ENCODE results near the gene BFSP1.
A peak's percentile ranks its signal among the peaks of the same experiment; 100 is the strongest.

BFSP1 gene

DNA sequence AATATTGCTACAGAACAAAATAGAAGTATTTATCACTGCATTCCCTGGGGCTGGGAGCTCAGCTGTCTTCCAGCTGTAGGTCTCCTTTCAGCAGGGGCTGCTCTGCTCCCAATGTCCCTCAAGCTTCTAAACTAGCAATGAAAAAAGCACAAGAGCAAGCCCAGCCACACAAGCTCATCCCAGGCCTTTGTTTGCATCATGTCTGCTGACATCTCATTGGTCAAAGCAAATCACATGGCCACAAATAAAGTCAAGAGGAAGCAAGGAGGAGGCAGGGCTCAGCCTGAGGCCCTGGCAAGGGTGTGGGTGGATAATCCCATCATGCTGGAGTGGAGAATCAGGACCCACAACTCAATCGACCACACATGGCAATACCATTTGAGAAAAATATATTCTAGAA lies 2.2 kb upstream of the BFSP1 start:
- Histone ChIP-seq H3K4ac (ENCODE audit: low read depth in 1 of 2, low read length in 2 of 2) (no peak overlapping the region), H3K9ac (ENCODE audit: low read length) (no peak overlapping the region), H3K23ac (ENCODE audit: low read length in 2 of 2) (no peak overlapping the region), H3K27ac (ENCODE audit: low read length, poor library complexity, severe bottlenecking) (no peak overlapping the region), H4K91ac (ENCODE audit: low read length) (no peak overlapping the region), H4K8ac (ENCODE audit: low read length) (peak overlapping the region; percentile 73), H2AK5ac (ENCODE audit: low read length, severe bottlenecking) (no peak overlapping the region), H3K4me3 (ENCODE audit: insufficient read depth in 1 of 2, low read depth in 1 of 2, low read length in 2 of 2) (no peak overlapping the region), H3K14ac (ENCODE audit: low read length in 2 of 2) (no peak overlapping the region), H3K4me2 (ENCODE audit: low read length, poor library complexity, severe bottlenecking) (no peak overlapping the region), H3K79me1 (replicated peaks; ENCODE audit: low read length, poor library complexity, severe bottlenecking) (peaks cover 1% of the 10 kb centered on the region), H2BK15ac (ENCODE audit: low read depth, poor library complexity, severe bottlenecking) (no peak overlapping the region), H3K36me3 (ENCODE audit: control insufficient read depth in 1 of 2, insufficient read depth in 2 of 2, low read depth in 1 of 2, low read length in 2 of 2) (no peaks in the 10 kb centered on the region), H2AFZ (ENCODE audit: low read depth, low read length) (no peak overlapping the region), H3K4me1 (ENCODE audit: control insufficient read depth, insufficient read depth, low read depth, low read length) (peaks cover 11% of the 10 kb centered on the region), H3K18ac (ENCODE audit: low read depth in 1 of 2, low read length in 2 of 2) (peak overlapping the region in 1 of 2 experiments; percentile 34), H2BK12ac (ENCODE audit: low read length in 2 of 2) (no peak overlapping the region), H3K9me3 (ENCODE audit: control insufficient read depth, low read length) (no peaks in the 10 kb centered on the region), H2BK5ac (ENCODE audit: low read depth, low read length, poor library complexity, severe bottlenecking) (no peak overlapping the region), H3K27me3 (ENCODE audit: control insufficient read depth in 1 of 2, insufficient read depth in 1 of 2, low read length in 2 of 2) (no peaks in the 10 kb centered on the region), H2BK120ac (ENCODE audit: low read depth, low read length) (no peak overlapping the region)
- peak; percentile 70 for DNase-seq
- WGBS = 73% methylated on average over 1 of the region's 1 CpG

DNA sequence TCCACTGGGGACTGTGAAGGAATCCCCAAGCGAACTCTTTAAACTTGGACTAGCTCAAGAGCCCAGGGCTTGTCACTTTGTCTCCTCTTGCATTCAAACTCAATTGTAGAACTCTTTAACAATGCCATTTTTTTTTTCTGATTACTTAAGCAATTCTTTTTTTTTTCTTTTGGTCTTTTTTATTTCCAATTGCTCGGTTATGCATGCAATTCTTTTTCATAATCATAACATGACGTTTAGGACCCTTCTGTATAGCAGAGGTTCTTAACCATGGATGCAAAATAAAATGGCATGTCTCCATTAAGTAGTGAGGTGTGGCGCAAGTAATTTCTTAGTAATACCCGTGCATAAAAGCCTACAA lies 466 bp upstream of the BFSP1 start:
- Histone ChIP-seq H2AK5ac (ENCODE audit: low read length, severe bottlenecking) (no peak overlapping the region), H3K4me1 (ENCODE audit: control insufficient read depth, insufficient read depth, low read depth, low read length) (peaks cover 7% of the 10 kb centered on the region), H2AFZ (ENCODE audit: low read depth, low read length) (peak overlapping the region; percentile 65), H3K4ac (ENCODE audit: low read depth in 1 of 2, low read length in 2 of 2) (peak overlapping the region in 1 of 2 experiments; percentile 83), H3K36me3 (ENCODE audit: control insufficient read depth in 1 of 2, insufficient read depth in 2 of 2, low read depth in 1 of 2, low read length in 2 of 2) (no peaks in the 10 kb centered on the region), H3K9ac (ENCODE audit: low read length) (peak overlapping the region; percentile 86), H3K27me3 (ENCODE audit: control insufficient read depth in 1 of 2, insufficient read depth in 1 of 2, low read length in 2 of 2) (no peaks in the 10 kb centered on the region), H3K9me3 (ENCODE audit: control insufficient read depth, low read length) (no peaks in the 10 kb centered on the region), H4K91ac (ENCODE audit: low read length) (no peak overlapping the region), H3K79me1 (replicated peaks; ENCODE audit: low read length, poor library complexity, severe bottlenecking) (no peaks in the 10 kb centered on the region), H3K4me3 (ENCODE audit: insufficient read depth in 1 of 2, low read depth in 1 of 2, low read length in 2 of 2) (peak overlapping the region in 1 of 2 experiments; percentile 71), H2BK120ac (ENCODE audit: low read depth, low read length) (no peak overlapping the region), H4K8ac (ENCODE audit: low read length) (peak overlapping the region; percentile 93), H2BK12ac (ENCODE audit: low read length in 2 of 2) (peak overlapping the region in 1 of 2 experiments; percentile 37), H3K27ac (ENCODE audit: low read length, poor library complexity, severe bottlenecking) (peak overlapping the region; percentile 51), H3K18ac (ENCODE audit: low read depth in 1 of 2, low read length in 2 of 2) (peak overlapping the region; percentile 81 to 84), H3K23ac (ENCODE audit: low read length in 2 of 2) (no peak overlapping the region), H2BK5ac (ENCODE audit: low read depth, low read length, poor library complexity, severe bottlenecking) (no peak overlapping the region), H3K4me2 (ENCODE audit: low read length, poor library complexity, severe bottlenecking) (peak overlapping the region; percentile 97), H3K14ac (ENCODE audit: low read length in 2 of 2) (no peak overlapping the region), H2BK15ac (ENCODE audit: low read depth, poor library complexity, severe bottlenecking) (peak overlapping the region; percentile 48)
- WGBS = 65% methylated on average over 4 of the region's 5 CpGs
- no peak for DNase-seq

DNA sequence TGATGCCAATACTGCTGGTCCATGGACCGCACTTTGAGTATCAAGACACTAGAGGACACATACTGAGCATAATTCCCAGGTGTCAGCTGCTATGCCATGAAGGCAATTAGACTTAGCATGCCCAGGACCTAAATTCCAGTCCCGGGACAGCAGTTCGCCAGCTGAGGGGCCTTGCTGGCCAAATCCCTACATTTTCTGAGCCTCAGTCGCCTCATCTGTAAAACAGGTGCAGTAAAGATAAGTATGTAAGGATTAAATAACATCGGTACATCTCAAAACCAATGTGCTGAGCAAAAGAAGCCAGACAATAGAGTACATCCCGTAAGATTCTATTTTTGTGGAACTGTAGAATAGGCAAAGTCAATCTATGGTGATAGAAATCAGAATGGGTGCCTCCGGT lies 1.0 kb downstream of the BFSP1 start:
- no peak overlapping the region for H3K14ac ChIP-seq (ENCODE audit: low read length in 2 of 2)
- no peaks in the 10 kb centered on the region for H3K79me1 ChIP-seq (replicated peaks; ENCODE audit: low read length, poor library complexity, severe bottlenecking)

DNA sequence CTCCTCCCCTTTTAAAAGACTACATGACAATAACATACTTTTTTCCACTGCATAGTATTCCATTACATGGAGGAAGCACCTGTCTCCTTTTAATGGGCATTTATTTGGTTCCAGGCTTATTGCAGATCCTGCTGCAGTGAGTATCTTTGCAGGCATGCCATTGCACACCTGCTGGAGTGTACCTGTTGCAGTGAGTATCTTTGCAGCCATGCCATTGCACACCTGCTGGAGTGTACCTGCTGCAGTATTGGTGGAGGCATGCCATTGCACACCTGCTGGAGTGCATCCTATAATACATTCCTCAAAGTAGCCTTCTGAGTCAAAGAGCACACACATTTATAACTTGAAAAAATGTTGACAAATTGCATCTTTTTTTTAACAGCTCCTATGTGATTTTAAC lies 1.6 kb downstream of the BFSP1 start:
- H3K9me3 ChIP-seq (ENCODE audit: control insufficient read depth, low read length) = no peaks in the 10 kb centered on the region
- H3K9ac ChIP-seq (ENCODE audit: low read length) = no peak overlapping the region
- H3K36me3 ChIP-seq (ENCODE audit: control insufficient read depth in 1 of 2, insufficient read depth in 2 of 2, low read depth in 1 of 2, low read length in 2 of 2) = no peaks in the 10 kb centered on the region
- H4K91ac ChIP-seq (ENCODE audit: low read length) = no peak overlapping the region
- no peak overlapping the region for H2BK5ac ChIP-seq (ENCODE audit: low read depth, low read length, poor library complexity, severe bottlenecking)
- no peak overlapping the region for H2BK120ac ChIP-seq (ENCODE audit: low read depth, low read length)
- no peak overlapping the region for H2AFZ ChIP-seq (ENCODE audit: low read depth, low read length)
- H3K4me3 ChIP-seq (ENCODE audit: insufficient read depth in 1 of 2, low read depth in 1 of 2, low read length in 2 of 2) = no peak overlapping the region
- peaks cover 0 to 10% of the 10 kb centered on the region in 2 experiments for H3K27me3 ChIP-seq (ENCODE audit: control insufficient read depth in 1 of 2, insufficient read depth in 1 of 2, low read length in 2 of 2)
- DNase-seq = no peak
- H3K4me2 ChIP-seq (ENCODE audit: low read length, poor library complexity, severe bottlenecking) = no peak overlapping the region
- H4K8ac ChIP-seq (ENCODE audit: low read length) = no peak overlapping the region
- no peak overlapping the region for H3K14ac ChIP-seq (ENCODE audit: low read length in 2 of 2)
- H2BK15ac ChIP-seq (ENCODE audit: low read depth, poor library complexity, severe bottlenecking) = no peak overlapping the region
- H3K4me1 ChIP-seq (ENCODE audit: control insufficient read depth, insufficient read depth, low read depth, low read length) = peaks cover 7% of the 10 kb centered on the region
- no peak overlapping the region for H3K4ac ChIP-seq (ENCODE audit: low read depth in 1 of 2, low read length in 2 of 2)
- no peaks in the 10 kb centered on the region for H3K79me1 ChIP-seq (replicated peaks; ENCODE audit: low read length, poor library complexity, severe bottlenecking)
- H2AK5ac ChIP-seq (ENCODE audit: low read length, severe bottlenecking) = no peak overlapping the region
- H2BK12ac ChIP-seq (ENCODE audit: low read length in 2 of 2) = no peak overlapping the region
- no peak overlapping the region for H3K27ac ChIP-seq (ENCODE audit: low read length, poor library complexity, severe bottlenecking)
- H3K18ac ChIP-seq (ENCODE audit: low read depth in 1 of 2, low read length in 2 of 2) = no peak overlapping the region
- no peak overlapping the region for H3K23ac ChIP-seq (ENCODE audit: low read length in 2 of 2)

More for the DNA sequence above, 1.0 kb downstream of the BFSP1 start:
- no peak overlapping the region for H3K23ac ChIP-seq (ENCODE audit: low read length in 2 of 2)
- H2BK12ac ChIP-seq (ENCODE audit: low read length in 2 of 2) = no peak overlapping the region
- H3K36me3 ChIP-seq (ENCODE audit: control insufficient read depth in 1 of 2, insufficient read depth in 2 of 2, low read depth in 1 of 2, low read length in 2 of 2) = no peaks in the 10 kb centered on the region
- H2BK120ac ChIP-seq (ENCODE audit: low read depth, low read length) = no peak overlapping the region
- H3K27ac ChIP-seq (ENCODE audit: low read length, poor library complexity, severe bottlenecking) = no peak overlapping the region
- no peak overlapping the region for H3K4ac ChIP-seq (ENCODE audit: low read depth in 1 of 2, low read length in 2 of 2)
- no peak overlapping the region for H2BK5ac ChIP-seq (ENCODE audit: low read depth, low read length, poor library complexity, severe bottlenecking)
- H2BK15ac ChIP-seq (ENCODE audit: low read depth, poor library complexity, severe bottlenecking) = no peak overlapping the region
- H3K4me1 ChIP-seq (ENCODE audit: control insufficient read depth, insufficient read depth, low read depth, low read length) = peaks cover 7% of the 10 kb centered on the region
- H4K8ac ChIP-seq (ENCODE audit: low read length) = no peak overlapping the region
- no peaks in the 10 kb centered on the region for H3K9me3 ChIP-seq (ENCODE audit: control insufficient read depth, low read length)
- no peak overlapping the region for H4K91ac ChIP-seq (ENCODE audit: low read length)
- H3K4me3 ChIP-seq (ENCODE audit: insufficient read depth in 1 of 2, low read depth in 1 of 2, low read length in 2 of 2) = no peak overlapping the region
- 89% methylated on average over 7 of the region's 7 CpGs for WGBS
- H2AFZ ChIP-seq (ENCODE audit: low read depth, low read length) = no peak overlapping the region
- H3K4me2 ChIP-seq (ENCODE audit: low read length, poor library complexity, severe bottlenecking) = no peak overlapping the region
- H3K18ac ChIP-seq (ENCODE audit: low read depth in 1 of 2, low read length in 2 of 2) = no peak overlapping the region
- H2AK5ac ChIP-seq (ENCODE audit: low read length, severe bottlenecking) = no peak overlapping the region
- H3K27me3 ChIP-seq (ENCODE audit: control insufficient read depth in 1 of 2, insufficient read depth in 1 of 2, low read length in 2 of 2) = peaks cover 0 to 6% of the 10 kb centered on the region in 2 experiments
- H3K9ac ChIP-seq (ENCODE audit: low read length) = no peak overlapping the region
- no peak for DNase-seq
